ENCODE results near the gene TMEM178B.
"Not testable (repeated sequence)": the region's sequence is repeated elsewhere in the genome, so short reads cannot be mapped to it uniquely, and the experiment has no call there.

TMEM178B gene

GRCh38 chr7:141144921-141145629 is 71.2 kb downstream of the TMEM178B start:
- no peak for DNase-seq (ENCODE audit: low read depth)

DNA sequence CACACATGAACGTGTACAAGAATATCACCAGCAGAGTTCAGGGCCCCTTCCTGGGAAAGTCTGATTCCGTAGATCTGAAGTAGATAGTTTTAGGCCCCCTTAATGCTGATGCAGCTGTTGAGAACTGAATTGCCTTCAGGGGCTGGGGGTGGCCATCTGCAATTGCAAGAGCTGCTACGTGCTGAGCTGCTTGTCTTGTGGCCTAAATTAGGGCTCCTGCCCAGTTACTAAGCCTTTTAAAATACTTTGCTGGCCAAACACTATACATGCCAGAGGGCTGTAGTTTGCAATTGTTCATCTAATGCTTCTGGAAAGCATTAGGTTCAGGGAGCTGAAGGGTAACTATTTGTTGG is 71.7 kb downstream of the TMEM178B start:
- DNase-seq (ENCODE audit: low read depth), result no peak

GRCh38 chr7:141147482-141147881 is 73.6 kb downstream of the TMEM178B start:
- DNase-seq (ENCODE audit: low read depth), result no peak

GRCh38 chr7:141150465-141150864 is 76.6 kb downstream of the TMEM178B start:
- no peak for DNase-seq (ENCODE audit: low read depth)

DNA sequence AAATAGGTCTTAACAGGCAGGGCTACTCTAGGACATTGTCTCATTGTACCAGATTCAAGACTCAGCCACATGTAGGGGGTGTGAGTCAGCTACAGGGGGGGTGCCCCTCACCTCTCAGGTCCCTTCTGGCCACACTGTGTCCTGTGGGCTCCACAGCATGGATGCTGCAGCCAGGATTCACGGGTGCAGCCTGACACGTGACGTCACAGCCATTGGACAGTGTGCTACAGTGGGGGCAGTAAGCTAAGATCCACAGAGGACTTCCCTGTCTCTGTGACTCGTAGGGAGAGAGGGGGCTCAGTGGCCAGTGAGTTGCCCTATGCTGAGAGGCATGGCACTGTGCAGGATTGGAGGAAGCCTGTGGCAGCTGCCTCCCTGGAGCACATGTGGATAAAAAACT is 77.9 kb downstream of the TMEM178B start:
- DNase-seq (ENCODE audit: low read depth), result no peak

DNA sequence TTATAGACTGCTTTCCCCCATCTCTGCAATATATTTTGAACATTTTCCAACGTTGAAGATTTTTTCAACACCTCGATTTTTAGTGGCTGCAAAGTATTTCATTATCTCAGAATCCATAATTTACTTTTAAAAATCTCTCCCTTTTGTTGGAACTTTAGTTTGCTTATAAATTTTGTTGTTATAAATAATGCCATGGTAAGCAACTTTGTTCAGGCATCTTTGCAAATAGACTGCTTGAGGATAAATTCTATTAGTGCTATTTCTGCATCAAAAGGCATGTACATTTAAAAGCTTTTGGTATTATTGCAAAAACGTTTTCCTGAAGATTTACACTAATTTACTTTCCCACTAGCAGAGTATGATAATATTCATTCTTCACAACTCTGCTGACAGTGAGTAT is 79.4 kb downstream of the TMEM178B start:
- DNase-seq (ENCODE audit: low read depth), result no peak

- DNase-seq (ENCODE audit: low read depth), result no peak
These were observed 80.4 kb downstream of the TMEM178B start for GRCh38 chr7:141154131-141154732.

- no peak for DNase-seq (ENCODE audit: low read depth)
These were observed 82.5 kb downstream of the TMEM178B start for GRCh38 chr7:141156407-141156806.

- DNase-seq (ENCODE audit: low read depth), result no peak
These were observed 83.4 kb downstream of the TMEM178B start for GRCh38 chr7:141157138-141157765.

DNA sequence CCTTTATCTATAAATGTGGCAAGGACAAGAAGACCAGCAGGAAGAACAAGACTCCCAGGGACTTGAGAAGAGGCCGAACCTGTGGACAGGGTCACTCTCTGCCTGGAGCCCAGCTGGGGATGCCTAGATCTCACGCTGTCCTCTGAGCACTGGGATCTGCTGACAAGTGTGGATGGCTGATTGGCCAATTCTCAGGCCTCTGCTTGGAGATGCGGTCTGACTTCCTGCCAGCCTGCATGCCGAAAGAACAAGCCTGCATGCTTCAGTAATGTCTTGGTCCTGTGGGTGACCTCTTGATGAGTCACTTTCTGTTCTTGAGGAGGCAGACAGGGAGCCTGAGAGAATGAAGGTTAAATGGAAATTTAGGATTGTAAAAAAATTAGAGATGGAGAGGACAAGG is 84.7 kb downstream of the TMEM178B start:
- DNase-seq (ENCODE audit: low read depth), result no peak

DNA sequence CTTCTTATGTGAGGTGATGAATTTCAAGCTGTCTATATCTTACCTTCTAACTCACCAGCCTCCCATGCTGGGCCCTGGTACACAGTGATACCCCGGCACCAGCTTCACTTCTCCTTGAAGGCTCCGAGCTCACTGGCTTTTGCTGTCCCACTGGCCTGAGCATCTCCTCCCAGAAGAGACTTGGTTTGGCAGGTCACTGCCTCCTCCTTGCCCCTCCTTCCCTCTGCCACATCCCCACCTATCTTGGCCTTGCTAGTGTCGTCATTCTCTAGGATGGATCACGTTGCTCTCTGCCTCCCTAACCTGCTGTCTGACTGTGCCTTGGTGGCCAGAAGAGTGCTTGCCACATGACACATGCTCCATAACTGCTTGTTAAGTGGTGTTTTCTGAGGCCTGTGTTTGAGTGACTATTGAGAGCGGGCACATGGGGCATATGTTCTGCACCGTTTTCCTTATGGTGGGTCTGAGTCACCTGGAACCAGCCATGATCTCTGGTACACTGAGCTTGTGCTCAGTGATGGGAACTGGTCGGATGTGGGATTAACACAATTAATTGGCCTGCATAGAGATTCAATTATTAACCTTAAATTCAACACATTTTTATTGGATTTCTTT is 86.5 kb downstream of the TMEM178B start:
- no peak for DNase-seq (ENCODE audit: low read depth)

DNA sequence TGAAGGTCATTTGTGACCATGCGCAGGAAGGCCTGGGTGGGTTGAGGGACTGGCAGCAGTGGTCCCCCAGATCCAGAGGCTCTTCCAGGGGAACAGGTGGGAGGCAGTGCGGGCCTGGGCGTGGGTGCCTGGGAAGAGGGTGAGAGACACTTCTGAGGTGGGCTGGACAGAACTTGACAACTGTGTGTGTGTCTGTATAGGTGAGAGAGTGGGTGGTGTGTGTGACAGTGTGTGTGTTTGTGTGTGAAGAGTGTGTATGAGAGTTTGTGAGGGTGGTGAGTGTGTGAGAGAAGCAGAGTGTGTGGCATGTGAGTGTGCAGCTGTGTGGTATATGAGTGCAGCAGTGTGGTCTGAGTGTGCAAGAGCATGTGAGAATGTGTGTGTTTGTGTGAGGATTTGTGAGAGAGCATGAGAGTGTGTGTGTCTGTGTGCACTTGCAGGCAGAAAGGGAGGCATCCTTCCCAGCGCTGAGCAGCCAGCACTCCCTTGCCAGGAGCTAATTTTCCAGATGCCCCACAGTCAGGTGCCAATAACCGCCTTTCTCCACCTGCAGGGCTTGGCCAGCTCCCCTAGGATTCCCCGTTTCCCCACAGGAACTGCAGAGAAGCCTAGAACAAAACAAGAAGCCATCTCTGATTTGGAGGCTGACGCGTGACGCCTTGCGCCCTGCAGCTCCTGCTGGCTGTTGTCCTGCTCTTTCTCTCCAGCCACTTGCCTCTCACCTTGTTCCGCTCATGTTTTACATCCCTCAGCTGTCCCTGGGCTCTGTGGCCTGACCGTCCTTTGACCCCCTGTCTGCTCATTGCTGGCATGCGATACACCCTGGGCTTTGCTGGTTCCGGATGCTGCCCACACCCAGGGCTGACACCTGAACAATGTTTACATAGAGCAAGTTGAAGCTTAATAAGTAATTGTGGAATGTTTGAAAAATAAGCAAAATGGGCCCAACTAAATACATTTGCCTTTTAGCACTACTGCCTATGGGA is 88.0 kb downstream of the TMEM178B start:
- DNase-seq (ENCODE audit: low read depth), result no peak

DNA sequence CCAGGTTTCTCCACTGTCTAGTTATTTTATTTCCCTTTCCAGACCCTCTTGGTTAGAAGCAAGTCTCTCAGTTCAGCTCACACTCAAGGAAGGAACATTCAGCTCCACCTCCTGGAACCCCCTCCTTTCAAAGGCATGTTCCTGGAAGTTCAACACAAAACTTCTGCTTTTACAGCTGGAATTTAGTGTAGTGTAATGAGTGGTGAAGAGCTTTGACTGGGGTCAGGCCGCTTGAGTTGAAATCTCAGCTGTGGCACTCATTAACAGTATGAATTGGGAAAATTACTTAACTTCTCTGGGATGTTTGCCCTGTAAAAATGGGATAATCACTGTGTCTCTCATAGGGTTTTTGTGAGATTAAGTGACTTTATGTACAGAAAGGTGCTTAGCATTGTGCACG is 91.7 kb downstream of the TMEM178B start:
- no peak for DNase-seq (ENCODE audit: low read depth)

DNA sequence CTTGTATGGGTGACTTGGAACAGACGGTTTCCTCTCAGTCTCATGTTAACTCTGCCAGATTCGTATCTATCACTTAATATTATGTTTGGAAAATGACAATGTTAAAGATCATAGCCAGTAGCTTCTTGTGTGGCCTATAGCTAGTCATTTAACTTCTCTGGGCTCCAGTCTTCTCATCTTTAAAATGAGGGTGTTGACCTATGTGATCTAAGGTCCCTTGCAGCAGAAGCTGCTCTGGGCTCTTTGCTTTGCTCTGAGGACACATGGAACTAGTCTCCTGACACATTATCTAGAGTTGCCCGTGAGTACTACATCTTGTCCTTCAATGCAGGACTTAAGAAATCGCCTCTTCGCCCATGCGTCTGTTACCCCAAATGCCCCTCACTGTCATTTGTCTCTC is 93.1 kb downstream of the TMEM178B start:
- no peak for DNase-seq (ENCODE audit: low read depth)

- no peak for DNase-seq (ENCODE audit: low read depth)
These were observed 93.6 kb downstream of the TMEM178B start for GRCh38 chr7:141167381-141167964.

DNA sequence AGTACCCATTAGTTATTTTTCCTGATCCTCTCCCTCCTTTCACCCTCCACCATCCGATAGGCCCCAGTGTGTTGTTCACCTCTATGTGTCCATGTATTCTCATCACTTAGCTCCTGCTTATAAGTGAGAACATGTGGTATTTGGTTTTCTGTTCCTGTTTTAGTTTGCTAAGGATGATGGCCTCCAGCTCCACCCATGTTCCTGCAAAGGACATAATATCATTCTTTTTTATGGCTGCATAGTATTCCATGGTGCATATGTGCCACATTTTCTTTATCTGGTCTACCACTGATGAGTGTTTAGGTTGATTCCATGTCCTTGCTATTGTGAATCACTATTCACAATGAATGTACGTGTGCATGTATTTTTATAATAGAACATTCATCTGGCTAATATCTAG is 95.3 kb downstream of the TMEM178B start:
- not testable (repeated sequence) for DNase-seq (ENCODE audit: low read depth)

DNA sequence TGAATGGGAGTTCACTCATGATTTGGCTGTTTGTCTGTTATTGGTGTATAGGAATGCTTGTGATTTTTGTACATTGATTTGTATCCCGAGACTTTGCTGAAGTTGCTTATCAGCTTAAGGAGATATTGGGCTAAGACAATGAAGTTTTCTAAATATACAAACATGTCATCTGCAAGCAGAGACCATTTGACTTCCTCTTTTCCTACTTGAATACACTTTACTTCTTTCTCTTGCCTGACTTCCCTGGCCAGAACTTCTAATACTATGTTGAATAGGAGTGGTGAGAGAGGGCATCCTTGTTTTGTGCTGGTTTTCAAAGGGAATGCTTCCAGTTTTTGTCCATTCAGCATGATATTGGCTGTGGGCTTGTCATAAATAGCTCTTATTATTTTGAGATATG is 101.9 kb downstream of the TMEM178B start:
- not testable (repeated sequence) for DNase-seq (ENCODE audit: low read depth)

DNA sequence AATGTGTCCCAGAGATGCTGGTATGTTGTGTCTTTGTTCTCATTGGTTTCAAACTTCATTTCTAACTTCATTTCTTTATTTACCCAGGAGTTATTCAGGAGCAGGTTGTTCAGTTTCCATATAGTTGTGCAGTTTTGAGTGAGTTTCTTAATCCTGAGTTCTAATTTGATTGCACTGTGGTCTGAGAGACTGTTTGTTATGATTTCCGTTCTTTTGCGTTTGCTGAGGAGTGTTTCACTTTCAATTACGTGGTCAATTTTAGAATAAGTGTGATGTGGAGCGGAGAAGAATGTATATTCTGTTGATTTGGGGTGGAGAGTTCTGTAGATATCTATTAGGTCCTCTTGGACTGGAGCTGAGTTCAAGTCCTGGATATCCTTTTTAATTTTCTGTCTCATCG is 103.3 kb downstream of the TMEM178B start:
- not testable (repeated sequence) for DNase-seq (ENCODE audit: low read depth)

- DNase-seq (ENCODE audit: low read depth), result no peak
These were observed 104.7 kb downstream of the TMEM178B start for GRCh38 chr7:141178486-141179135.

- DNase-seq (ENCODE audit: low read depth), result no peak
These were observed 107.9 kb downstream of the TMEM178B start for GRCh38 chr7:141181812-141182211.

Data from activated gamma-delta T cell treated with anti-CD3 and anti-CD28 coated beads, Interleukin-2, amount 50 U/mL, for 16 hours (primary cell).